GM19463 (cell line): Measurements from ENCODE around the gene PTH2.
"Not testable (repeated sequence)": the region's sequence is repeated elsewhere in the genome, so short reads cannot be mapped to it uniquely, and the experiment has no call there.

Experiments used
- ATAC-seq: cut with Tn5 transposase; IDR thresholded peaks from one replicate; pipeline ENCODE4 v1.9.1; 2021; ENCODE audit warnings: mild to moderate bottlenecking, moderate library complexity; ENCODE audit not compliant: unreplicated experiment

PTH2 gene

GRCh38 chr19:49390131-49390928, 32.9 kb downstream of the PTH2 start:
- ATAC-seq = no peak

DNA sequence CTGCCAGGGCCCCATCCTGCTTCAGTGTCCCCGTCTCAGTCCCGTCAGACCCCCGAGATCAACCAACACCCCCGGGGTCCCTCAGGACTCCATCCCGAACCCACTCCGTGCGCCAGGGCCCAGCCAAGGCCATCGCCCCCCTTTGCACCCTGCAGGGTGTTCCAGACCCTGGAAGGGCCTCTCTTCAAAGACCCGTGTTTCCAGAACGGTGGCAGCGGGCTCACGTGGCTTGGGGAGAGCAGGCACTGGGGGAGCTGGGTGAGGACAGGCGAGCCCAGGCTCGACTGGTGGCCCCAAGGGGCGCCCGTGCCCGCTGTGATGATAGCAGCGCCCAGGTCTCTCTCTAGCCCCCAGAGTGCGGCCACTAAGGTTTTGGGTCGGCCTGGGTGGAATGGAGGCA, 33.8 kb downstream of the PTH2 start:
- ATAC-seq = no peak

DNA sequence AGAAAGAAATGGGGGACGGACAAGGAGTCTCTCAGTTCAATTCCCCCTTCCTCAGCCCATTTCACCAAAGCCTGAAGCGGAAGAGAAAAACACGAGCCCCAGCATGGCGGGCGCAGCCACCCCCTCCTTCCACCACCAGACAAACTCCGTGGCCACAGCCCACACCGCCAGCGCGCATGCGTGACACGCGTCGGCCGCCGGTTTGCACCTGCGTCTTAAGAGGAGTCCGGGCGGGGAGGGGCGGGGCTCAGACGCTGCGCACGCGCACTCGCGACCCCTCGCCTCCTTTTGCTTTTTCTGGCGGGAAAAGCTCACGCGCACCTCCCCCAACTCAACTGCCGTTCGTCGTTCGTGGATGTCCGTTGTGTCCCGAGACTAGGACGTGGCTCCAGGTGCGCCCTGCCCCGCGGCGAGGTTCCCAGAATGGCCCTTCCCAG, 35.3 kb downstream of the PTH2 start, which contains the start of gene KASH5:
Gene KASH5, plus strand, starts transcription at position 314 of the 437 bp plus-strand sequence. CDS start 2,635 bp downstream, outside the sequence.
- ATAC-seq = no peak

- no peak for ATAC-seq
Measured at GRCh38 chr19:49383599-49383998, 39.6 kb downstream of the PTH2 start.

DNA sequence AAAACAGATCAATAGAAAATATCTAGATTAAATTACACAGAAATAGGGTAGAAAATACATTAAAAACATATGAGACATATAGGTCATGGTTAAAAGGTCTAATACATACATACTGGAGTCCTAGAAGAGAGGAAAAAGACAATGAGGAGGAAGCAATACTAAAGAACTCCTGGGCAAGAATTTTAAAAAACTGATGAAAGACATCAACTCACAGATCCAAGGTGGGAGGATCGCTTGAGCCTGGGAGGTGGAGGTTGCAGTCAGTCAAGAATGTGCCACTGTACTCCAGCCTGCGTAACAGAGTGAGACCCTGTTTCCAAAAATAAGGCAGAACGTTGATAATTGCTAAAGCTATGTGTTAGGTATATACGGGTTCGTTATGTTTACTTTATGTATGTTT, 40.6 kb downstream of the PTH2 start:
- no peak for ATAC-seq

GRCh38 chr19:49380391-49380790, 42.9 kb downstream of the PTH2 start:
- ATAC-seq = no peak

- ATAC-seq = no peak
Measured at GRCh38 chr19:49378512-49378911, 44.7 kb downstream of the PTH2 start.

GRCh38 chr19:49374665-49375434, 48.4 kb downstream of the PTH2 start:
- no peak for ATAC-seq

- ATAC-seq = not testable (repeated sequence)
Measured at GRCh38 chr19:49373174-49373573, 50.1 kb downstream of the PTH2 start.
